Measurements from ENCODE around the gene LRRIQ1. TPM values are rescaled to one million over a fixed set of nuclear protein-coding genes. Genes with fewer than 3 reads are reported as not detected.
"Not testable (repeated sequence)": the region's sequence is repeated elsewhere in the genome, so short reads cannot be mapped to it uniquely, and the experiment has no call there.

The LRRIQ1 gene
- total RNA-seq, 1 donor from 2014 or later: 2.3 TPM

- no peak for TF ChIP-seq CTCF (IDR thresholded peaks at IDR 0.05; ENCODE audit: insufficient read depth, low read length, poor library complexity, severe bottlenecking)
- Histone ChIP-seq H3K4me3 (ENCODE audit: low read depth, low read length) (no peak overlapping the region), H3K36me3 (ENCODE audit: control insufficient read depth, insufficient read depth, low read length) (no peaks in the 10 kb centered on the region), H3K27me3 (ENCODE audit: control insufficient read depth, insufficient read depth, low read length) (no peaks in the 10 kb centered on the region)
- DNase-seq (ENCODE audit: low read depth): no peak
These were observed 35.4 kb upstream of the LRRIQ1 start for GRCh38 chr12:85000729-85001128.

- H3K36me3 ChIP-seq (ENCODE audit: control insufficient read depth, insufficient read depth, low read length): no peaks in the 10 kb centered on the region
- TF ChIP-seq CTCF (IDR thresholded peaks at IDR 0.05; ENCODE audit: insufficient read depth, low read length, poor library complexity, severe bottlenecking): no peak
- no peaks in the 10 kb centered on the region for H3K27me3 ChIP-seq (ENCODE audit: control insufficient read depth, insufficient read depth, low read length)
- no peak for DNase-seq (ENCODE audit: low read depth)
- no peak overlapping the region for H3K4me3 ChIP-seq (ENCODE audit: low read depth, low read length)
These were observed 33.3 kb upstream of the LRRIQ1 start for GRCh38 chr12:85002778-85003296.

GRCh38 chr12:85004204-85004603 lies 31.9 kb upstream of the LRRIQ1 start:
- Histone ChIP-seq H3K4me3 (ENCODE audit: low read depth, low read length) (no peak overlapping the region), H3K27me3 (ENCODE audit: control insufficient read depth, insufficient read depth, low read length) (no peaks in the 10 kb centered on the region), H3K36me3 (ENCODE audit: control insufficient read depth, insufficient read depth, low read length) (no peaks in the 10 kb centered on the region)
- TF ChIP-seq CTCF (IDR thresholded peaks at IDR 0.05; ENCODE audit: insufficient read depth, low read length, poor library complexity, severe bottlenecking): no peak
- DNase-seq (ENCODE audit: low read depth): no peak

GRCh38 chr12:85005047-85005446 lies 31.1 kb upstream of the LRRIQ1 start:
- not testable (repeated sequence) for H3K36me3 ChIP-seq (ENCODE audit: control insufficient read depth, insufficient read depth, low read length); H3K4me3 ChIP-seq (ENCODE audit: low read depth, low read length); DNase-seq (ENCODE audit: low read depth); H3K27me3 ChIP-seq (ENCODE audit: control insufficient read depth, insufficient read depth, low read length)

GRCh38 chr12:85005615-85006014 lies 30.5 kb upstream of the LRRIQ1 start:
- no peak for DNase-seq (ENCODE audit: low read depth)
- Histone ChIP-seq H3K27me3 (ENCODE audit: control insufficient read depth, insufficient read depth, low read length) (no peaks in the 10 kb centered on the region), H3K36me3 (ENCODE audit: control insufficient read depth, insufficient read depth, low read length) (no peaks in the 10 kb centered on the region), H3K4me3 (ENCODE audit: low read depth, low read length) (no peak overlapping the region)
- no peak for TF ChIP-seq CTCF (IDR thresholded peaks at IDR 0.05; ENCODE audit: insufficient read depth, low read length, poor library complexity, severe bottlenecking)

- H3K36me3 ChIP-seq (ENCODE audit: control insufficient read depth, insufficient read depth, low read length): no peaks in the 10 kb centered on the region
- H3K4me3 ChIP-seq (ENCODE audit: low read depth, low read length): no peak overlapping the region
- no peak for DNase-seq (ENCODE audit: low read depth)
- TF ChIP-seq CTCF (IDR thresholded peaks at IDR 0.05; ENCODE audit: insufficient read depth, low read length, poor library complexity, severe bottlenecking): no peak
- H3K27me3 ChIP-seq (ENCODE audit: control insufficient read depth, insufficient read depth, low read length): no peaks in the 10 kb centered on the region
These were observed 29.9 kb upstream of the LRRIQ1 start for GRCh38 chr12:85006206-85006605.
